ENCODE results near the gene DGKB. TPM values are rescaled to one million over a fixed set of nuclear protein-coding genes. Genes with fewer than 3 reads are reported as not detected.

The DGKB gene
- total RNA-seq, 4 donors from 2014 or later: 0.27 to 0.88 (median 0.76) TPM; not detected in 1

GRCh38 chr7:14219125-14219524 lies 683.4 kb downstream of the DGKB start:
- H3K27ac ChIP-seq: no peak overlapping the region
- TF ChIP-seq POLR2A (IDR thresholded peaks at IDR 0.05) (no peak), CTCF (IDR thresholded peaks at IDR 0.05) (no peak)

GRCh38 chr7:14218338-14218737 lies 684.2 kb downstream of the DGKB start:
- Histone ChIP-seq H3K9me3 (no peaks in the 10 kb centered on the region), H3K4me3 (no peak overlapping the region), H3K36me3 (no peaks in the 10 kb centered on the region), H3K4me1 (no peaks in the 10 kb centered on the region), H3K27ac (no peak overlapping the region), H3K27me3 (no peaks in the 10 kb centered on the region)
- no peak for TF ChIP-seq CTCF (IDR thresholded peaks at IDR 0.05)
- DNase-seq: no peak

More at GRCh38 chr7:14219125-14219524, 683.4 kb downstream of the DGKB start:
- Histone ChIP-seq H3K9me3 (no peaks in the 10 kb centered on the region), H3K36me3 (no peaks in the 10 kb centered on the region), H3K4me3 (no peak overlapping the region), H3K4me1 (no peaks in the 10 kb centered on the region), H3K27me3 (no peaks in the 10 kb centered on the region)
- DNase-seq: no peak

GRCh38 chr7:14209896-14210484 lies 692.6 kb downstream of the DGKB start:
- H3K27ac ChIP-seq: no peak overlapping the region
- no peaks in the 10 kb centered on the region for H3K27me3 ChIP-seq
- H3K4me3 ChIP-seq: no peak overlapping the region
- no peak for TF ChIP-seq POLR2A (IDR thresholded peaks at IDR 0.05)
- no peak for TF ChIP-seq CTCF (IDR thresholded peaks at IDR 0.05)
- no peak for DNase-seq
- H3K4me1 ChIP-seq: no peaks in the 10 kb centered on the region
- no peaks in the 10 kb centered on the region for H3K9me3 ChIP-seq
- no peaks in the 10 kb centered on the region for H3K36me3 ChIP-seq

GRCh38 chr7:14207711-14208110 lies 694.8 kb downstream of the DGKB start:
- no peak for TF ChIP-seq POLR2A (IDR thresholded peaks at IDR 0.05)
- TF ChIP-seq CTCF (IDR thresholded peaks at IDR 0.05): no peak
- H3K27ac ChIP-seq: no peak overlapping the region
- DNase-seq: no peak

GRCh38 chr7:14207138-14207537 lies 695.4 kb downstream of the DGKB start:
- DNase-seq: peak in 1 of 3 donors; percentile 64
- H3K27ac ChIP-seq: no peak overlapping the region

More at GRCh38 chr7:14207711-14208110, 694.8 kb downstream of the DGKB start:
- Histone ChIP-seq H3K4me3 (no peak overlapping the region), H3K9me3 (no peaks in the 10 kb centered on the region), H3K36me3 (no peaks in the 10 kb centered on the region), H3K27me3 (no peaks in the 10 kb centered on the region), H3K4me1 (no peaks in the 10 kb centered on the region)

More at GRCh38 chr7:14207138-14207537, 695.4 kb downstream of the DGKB start:
- TF ChIP-seq CTCF (IDR thresholded peaks at IDR 0.05): no peak
- Histone ChIP-seq H3K4me1 (no peaks in the 10 kb centered on the region), H3K27me3 (no peaks in the 10 kb centered on the region), H3K4me3 (no peak overlapping the region), H3K36me3 (no peaks in the 10 kb centered on the region), H3K9me3 (no peaks in the 10 kb centered on the region)
